Measurements from ENCODE around the gene OPN1MW. TPM values are rescaled to one million over a fixed set of nuclear protein-coding genes. Genes with fewer than 3 reads are reported as not detected.
"Not testable (repeated sequence)": the region's sequence is repeated elsewhere in the genome, so short reads cannot be mapped to it uniquely, and the experiment has no call there.

The OPN1MW gene
- total RNA-seq = not detected
- long read RNA-seq = 0 reads

DNA sequence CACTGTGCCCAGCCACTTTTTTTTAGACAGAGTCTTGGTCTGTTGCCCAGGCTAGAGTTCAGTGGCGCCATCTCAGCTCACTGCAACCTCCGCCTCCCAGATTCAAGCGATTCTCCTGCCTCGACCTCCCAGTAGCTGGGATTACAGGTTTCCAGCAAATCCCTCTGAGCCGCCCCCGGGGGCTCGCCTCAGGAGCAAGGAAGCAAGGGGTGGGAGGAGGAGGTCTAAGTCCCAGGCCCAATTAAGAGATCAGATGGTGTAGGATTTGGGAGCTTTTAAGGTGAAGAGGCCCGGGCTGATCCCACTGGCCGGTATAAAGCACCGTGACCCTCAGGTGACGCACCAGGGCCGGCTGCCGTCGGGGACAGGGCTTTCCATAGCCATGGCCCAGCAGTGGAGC, at the start of gene OPN1MW:
TSS of gene OPN1MW (plus strand) at position 301 of the 400 bp plus-strand sequence. CDS start at position 383, 82 bp downstream.
- H3K4me1 ChIP-seq; DNase-seq; H3K9me3 ChIP-seq; H3K36me3 ChIP-seq; H3K4me3 ChIP-seq; intact Hi-C loops (cut with DNase I); H3K27me3 ChIP-seq (ENCODE audit: low read depth); H3K27ac ChIP-seq; ATAC-seq: not testable (repeated sequence)

DNA sequence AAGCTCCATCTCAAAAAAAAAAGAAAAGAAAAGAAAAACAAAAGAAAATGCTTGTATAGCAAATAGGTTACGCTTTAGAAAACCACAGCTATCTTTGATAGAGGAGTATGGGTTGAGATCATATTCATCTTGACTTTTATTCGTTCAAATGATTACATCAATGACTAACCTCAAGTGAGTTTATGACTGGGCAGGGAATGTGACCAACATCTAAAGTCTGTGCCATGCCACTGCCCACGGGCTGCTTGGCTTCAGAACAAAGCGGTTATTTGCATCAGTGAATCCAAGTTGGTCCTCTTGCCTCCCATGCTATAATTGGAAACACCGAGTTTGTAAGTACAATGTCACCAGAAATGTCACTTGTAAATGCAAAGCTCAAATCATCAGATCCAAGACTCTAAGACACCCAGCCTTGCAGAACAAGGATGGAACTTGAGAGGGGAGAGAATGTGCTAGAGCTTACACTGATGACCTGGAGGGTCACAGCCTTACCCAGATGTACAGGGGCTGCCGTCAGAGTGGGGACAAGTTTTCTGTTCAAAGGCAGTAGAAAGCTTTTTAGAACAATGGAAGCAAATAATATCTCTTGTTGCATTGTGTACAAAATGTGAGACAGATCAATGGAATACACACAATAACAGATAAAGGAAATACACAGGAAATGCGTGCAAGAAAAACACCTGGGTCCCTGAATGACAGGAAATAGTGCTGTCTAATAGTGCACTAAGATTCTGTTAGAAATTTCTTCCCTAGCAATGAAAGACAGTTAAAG, 46.8 kb upstream of the OPN1MW start:
- H3K36me3 ChIP-seq = no peaks in the 10 kb centered on the region
- H3K4me3 ChIP-seq = no peak overlapping the region
- H3K27ac ChIP-seq = no peak overlapping the region
- TF ChIP-seq, protein P1, sequence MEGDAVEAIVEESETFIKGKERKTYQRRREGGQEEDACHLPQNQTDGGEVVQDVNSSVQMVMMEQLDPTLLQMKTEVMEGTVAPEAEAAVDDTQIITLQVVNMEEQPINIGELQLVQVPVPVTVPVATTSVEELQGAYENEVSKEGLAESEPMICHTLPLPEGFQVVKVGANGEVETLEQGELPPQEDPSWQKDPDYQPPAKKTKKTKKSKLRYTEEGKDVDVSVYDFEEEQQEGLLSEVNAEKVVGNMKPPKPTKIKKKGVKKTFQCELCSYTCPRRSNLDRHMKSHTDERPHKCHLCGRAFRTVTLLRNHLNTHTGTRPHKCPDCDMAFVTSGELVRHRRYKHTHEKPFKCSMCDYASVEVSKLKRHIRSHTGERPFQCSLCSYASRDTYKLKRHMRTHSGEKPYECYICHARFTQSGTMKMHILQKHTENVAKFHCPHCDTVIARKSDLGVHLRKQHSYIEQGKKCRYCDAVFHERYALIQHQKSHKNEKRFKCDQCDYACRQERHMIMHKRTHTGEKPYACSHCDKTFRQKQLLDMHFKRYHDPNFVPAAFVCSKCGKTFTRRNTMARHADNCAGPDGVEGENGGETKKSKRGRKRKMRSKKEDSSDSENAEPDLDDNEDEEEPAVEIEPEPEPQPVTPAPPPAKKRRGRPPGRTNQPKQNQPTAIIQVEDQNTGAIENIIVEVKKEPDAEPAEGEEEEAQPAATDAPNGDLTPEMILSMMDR (IDR thresholded peaks at IDR 0.05) = no peak
- intact Hi-C loops (cut with DNase I) = no loop called here
- H3K27me3 ChIP-seq (ENCODE audit: low read depth) = no peaks in the 10 kb centered on the region
- no peaks in the 10 kb centered on the region for H3K9me3 ChIP-seq
- DNase-seq (no peak), ATAC-seq (no peak)
- H3K4me1 ChIP-seq = no peaks in the 10 kb centered on the region

DNA sequence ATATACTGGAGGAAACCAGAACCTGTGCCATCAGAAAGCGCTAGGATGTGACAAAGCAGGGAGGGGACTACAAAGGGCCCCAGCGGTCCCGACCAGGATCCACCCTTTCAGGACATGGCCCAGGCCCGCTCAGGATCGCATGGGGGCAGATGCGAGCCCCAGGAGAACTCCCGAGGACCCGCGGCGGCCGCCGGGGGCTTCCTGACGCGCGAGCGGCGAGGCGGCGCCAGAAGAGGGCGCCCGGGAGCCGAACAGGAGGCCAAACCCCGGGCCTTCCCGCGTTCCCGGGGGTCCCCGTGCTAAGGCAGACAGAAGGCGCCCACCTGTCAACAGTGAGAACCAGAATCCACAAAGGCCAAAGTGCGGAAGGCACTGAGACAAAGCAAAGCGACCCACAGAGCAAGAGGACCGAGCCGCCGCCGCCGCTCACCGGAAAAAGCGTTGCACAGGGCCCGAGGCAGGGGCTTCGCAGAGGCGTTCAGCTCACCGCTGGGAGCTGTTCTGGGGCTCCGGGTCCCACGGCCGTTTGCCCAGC, 45.7 kb upstream of the OPN1MW start:
- ATAC-seq = peak; percentile 89 to 92
- peak; percentile 72 for DNase-seq
- no peaks in the 10 kb centered on the region for H3K9me3 ChIP-seq
- H3K4me1 ChIP-seq = no peaks in the 10 kb centered on the region
- H3K36me3 ChIP-seq = no peaks in the 10 kb centered on the region
- H3K27me3 ChIP-seq (ENCODE audit: low read depth) = no peaks in the 10 kb centered on the region
- H3K4me3 ChIP-seq = peak overlapping the region; percentile 42
- peak overlapping the region; percentile 58 for H3K27ac ChIP-seq
- TF ChIP-seq, protein P1 (IDR thresholded peaks at IDR 0.05) = peak; percentile 82
- intact Hi-C loops (cut with DNase I) = no loop called here

DNA sequence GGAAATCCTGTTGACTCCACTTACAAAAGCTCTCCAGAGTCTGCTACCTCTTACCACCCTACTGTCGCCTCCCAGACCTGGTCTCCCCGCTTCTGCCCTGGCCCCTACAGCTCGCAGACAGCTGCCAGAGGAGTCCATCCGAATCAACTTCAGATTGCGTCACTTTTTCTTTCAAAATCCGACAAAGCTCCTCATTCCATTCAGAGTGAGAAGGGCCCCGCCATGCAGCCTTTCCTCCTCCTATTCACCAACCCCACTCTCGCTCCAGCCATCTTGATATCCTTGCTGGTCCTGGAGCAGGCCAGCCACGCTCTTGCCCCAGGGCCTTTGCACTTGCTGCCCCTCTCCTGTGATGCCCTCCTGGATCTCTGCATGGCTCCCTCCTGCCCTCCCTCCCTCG, 43.5 kb upstream of the OPN1MW start:
- no peak overlapping the region for H3K4me3 ChIP-seq
- no peaks in the 10 kb centered on the region for H3K27me3 ChIP-seq (ENCODE audit: low read depth)
- no peaks in the 10 kb centered on the region for H3K9me3 ChIP-seq
- intact Hi-C loops (cut with DNase I) = no loop called here
- no peaks in the 10 kb centered on the region for H3K4me1 ChIP-seq
- no peak overlapping the region for H3K27ac ChIP-seq
- ATAC-seq = no peak
- DNase-seq = no peak
- TF ChIP-seq, protein P1 (IDR thresholded peaks at IDR 0.05) = no peak
- no peaks in the 10 kb centered on the region for H3K36me3 ChIP-seq

DNA sequence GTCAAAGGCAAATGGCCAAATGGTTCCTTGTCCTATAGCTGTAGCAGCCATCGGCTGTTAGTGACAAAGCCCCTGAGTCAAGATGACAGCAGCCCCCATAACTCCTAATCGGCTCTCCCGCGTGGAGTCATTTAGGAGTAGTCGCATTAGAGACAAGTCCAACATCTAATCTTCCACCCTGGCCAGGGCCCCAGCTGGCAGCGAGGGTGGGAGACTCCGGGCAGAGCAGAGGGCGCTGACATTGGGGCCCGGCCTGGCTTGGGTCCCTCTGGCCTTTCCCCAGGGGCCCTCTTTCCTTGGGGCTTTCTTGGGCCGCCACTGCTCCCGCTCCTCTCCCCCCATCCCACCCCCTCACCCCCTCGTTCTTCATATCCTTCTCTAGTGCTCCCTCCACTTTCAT, 42.2 kb upstream of the OPN1MW start:
- Histone ChIP-seq H3K27me3 (ENCODE audit: low read depth) (no peaks in the 10 kb centered on the region), H3K27ac (no peak overlapping the region), H3K4me1 (no peaks in the 10 kb centered on the region), H3K9me3 (no peaks in the 10 kb centered on the region), H3K4me3 (no peak overlapping the region), H3K36me3 (no peaks in the 10 kb centered on the region)
- ATAC-seq = no peak
- TF ChIP-seq, protein P1 (IDR thresholded peaks at IDR 0.05) = no peak
- intact Hi-C loops (cut with DNase I) = no loop called here
- DNase-seq = no peak

DNA sequence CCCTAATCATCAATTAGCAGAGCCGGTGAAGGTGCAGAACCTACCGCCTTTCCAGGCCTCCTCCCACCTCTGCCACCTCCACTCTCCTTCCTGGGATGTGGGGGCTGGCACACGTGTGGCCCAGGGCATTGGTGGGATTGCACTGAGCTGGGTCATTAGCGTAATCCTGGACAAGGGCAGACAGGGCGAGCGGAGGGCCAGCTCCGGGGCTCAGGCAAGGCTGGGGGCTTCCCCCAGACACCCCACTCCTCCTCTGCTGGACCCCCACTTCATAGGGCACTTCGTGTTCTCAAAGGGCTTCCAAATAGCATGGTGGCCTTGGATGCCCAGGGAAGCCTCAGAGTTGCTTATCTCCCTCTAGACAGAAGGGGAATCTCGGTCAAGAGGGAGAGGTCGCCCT, 41.7 kb upstream of the OPN1MW start:
- Histone ChIP-seq H3K4me3 (no peak overlapping the region), H3K4me1 (no peaks in the 10 kb centered on the region), H3K27me3 (ENCODE audit: low read depth) (no peaks in the 10 kb centered on the region), H3K27ac (no peak overlapping the region), H3K36me3 (no peaks in the 10 kb centered on the region), H3K9me3 (no peaks in the 10 kb centered on the region)
- TF ChIP-seq, protein P1 (IDR thresholded peaks at IDR 0.05) = no peak
- DNase-seq = no peak
- ATAC-seq = no peak
- intact Hi-C loops (cut with DNase I) = no loop called here
